CD4-positive, CD25-positive, alpha-beta regulatory T cell (primary cell): Measurements from ENCODE around the gene DCLK2. TPM values are rescaled to one million over a fixed set of nuclear protein-coding genes. Genes with fewer than 3 reads are reported as not detected.

Experiments
- ATAC-seq, 2 donors: fragments of 150-1000 bp; cut with Tn5 transposase; one replicate each; pipeline ENCODE4 v1.10.0; 2021; ENCODE audit warnings: low read depth in 2 of 2, moderate number of reproducible peaks in 2 of 2, moderate library complexity in 1 of 2
- DNase-seq, 3 donors: peaks; one replicate each; pipeline versions ENCODE4 v3.0.0 to v3.0.0-alpha.2; 2012 to 2022; ENCODE audit warnings: mixed read lengths in 1 of 3
- H3K27ac ChIP-seq: one replicate; pipeline ENCODE4 v1.7.0; 2013; ENCODE audit warnings: mild to moderate bottlenecking, low read length; ENCODE audit not compliant: insufficient read depth, poor library complexity, severe bottlenecking
- H3K27me3 ChIP-seq: one replicate; pipeline ENCODE4 v1.7.0; 2013; ENCODE audit warnings: low read length; ENCODE audit not compliant: control insufficient read depth, insufficient read depth
- H3K36me3 ChIP-seq: one replicate; pipeline ENCODE4 v1.7.0; 2013; ENCODE audit warnings: mild to moderate bottlenecking, low read length, moderate library complexity; ENCODE audit not compliant: control insufficient read depth, insufficient read depth
- H3K4me1 ChIP-seq: 2 replicates; pipeline ENCODE4 v1.7.0; 2013; ENCODE audit warnings: mild to moderate bottlenecking, low read length; ENCODE audit not compliant: insufficient read depth, control insufficient read depth, poor library complexity, severe bottlenecking
- H3K4me3 ChIP-seq: one replicate; pipeline ENCODE4 v1.7.0; 2013; ENCODE audit warnings: low read depth, mild to moderate bottlenecking, low read length, moderate library complexity
- H3K9me3 ChIP-seq, 2 experiments: 1 replicate in 1 of 2; 2 replicates in 1 of 2; pipeline ENCODE4 v1.7.0; 2013; ENCODE audit warnings: low read length in 2 of 2, mild to moderate bottlenecking in 1 of 2, moderate library complexity in 1 of 2; ENCODE audit not compliant: control insufficient read depth in 2 of 2
- H3K27ac Mint-ChIP-seq, 3 donors: one replicate each; pipeline ENCODE4 v1.8.0; 2020 to 2022; ENCODE audit warnings: mild to moderate bottlenecking in 3 of 3, mixed read lengths in 3 of 3, moderate library complexity in 2 of 3
- H3K27me3 Mint-ChIP-seq: one replicate; pipeline ENCODE4 v1.8.0; 2022; ENCODE audit warnings: mild to moderate bottlenecking, mixed read lengths
- H3K36me3 Mint-ChIP-seq: one replicate; pipeline ENCODE4 v1.8.0; 2020; ENCODE audit warnings: mixed read lengths
- H3K4me1 Mint-ChIP-seq, 4 donors: one replicate each; pipeline ENCODE4 v1.8.0; 2020 to 2022; ENCODE audit warnings: mixed read lengths in 4 of 4, mild to moderate bottlenecking in 1 of 4
- H3K4me3 Mint-ChIP-seq, 4 donors: one replicate each; pipeline ENCODE4 v1.8.0; 2020 to 2022; ENCODE audit warnings: mild to moderate bottlenecking in 4 of 4, mixed read lengths in 4 of 4, moderate library complexity in 3 of 4
- H3K9me3 Mint-ChIP-seq, 7 donors: one replicate each; pipeline ENCODE4 v1.8.0; 2020 to 2022; ENCODE audit warnings: mixed read lengths in 7 of 7, mild to moderate bottlenecking in 3 of 7, moderate library complexity in 2 of 7
- polyA plus RNA-seq, 4 donors: library from polyadenylated mRNA; unstranded; fragments of 300-500 nt; fragmentation: Illumina TruSeq; gene quantifications; one replicate each; pipeline ENCODE4 v1.2.3, GENCODE V29; 2021
- total RNA-seq: library from RNA; stranded (reverse); gene quantifications from one replicate; pipeline ENCODE4 v1.2.3, GENCODE V29; 2022

Gene DCLK2
- total and polyA plus RNA-seq, 5 donors from 2014 or later = 0.12 TPM; not detected in 4

- no peaks in the 10 kb centered on the region for H3K4me1 ChIP-seq
- Mint-ChIP-seq H3K4me3 (no peak overlapping the region), H3K9me3 (no peaks in the 10 kb centered on the region)
Measured at GRCh38 chr4:150211799-150212445, 133.7 kb downstream of the DCLK2 start.

GRCh38 chr4:150212485-150212884 lies 134.2 kb downstream of the DCLK2 start:
- H3K4me3 ChIP-seq = no peak overlapping the region
- no peaks in the 10 kb centered on the region for H3K36me3 ChIP-seq
- H3K27ac Mint-ChIP-seq = no peak overlapping the region
- no peak for DNase-seq
- peaks cover 11% of the 10 kb centered on the region for H3K27me3 Mint-ChIP-seq
- H3K9me3 Mint-ChIP-seq = no peaks in the 10 kb centered on the region
- H3K27ac ChIP-seq = no peak overlapping the region
- H3K4me1 ChIP-seq = no peaks in the 10 kb centered on the region
- H3K4me3 Mint-ChIP-seq = no peak overlapping the region
- ATAC-seq = no peak
- H3K4me1 Mint-ChIP-seq = no peaks in the 10 kb centered on the region
- H3K36me3 Mint-ChIP-seq = no peaks in the 10 kb centered on the region
- H3K27me3 ChIP-seq = peaks cover 2% of the 10 kb centered on the region
- H3K9me3 ChIP-seq = no peaks in the 10 kb centered on the region

More at GRCh38 chr4:150211799-150212445, 133.7 kb downstream of the DCLK2 start:
- Histone ChIP-seq H3K36me3 (no peaks in the 10 kb centered on the region), H3K27me3 (peaks cover 2% of the 10 kb centered on the region), H3K27ac (no peak overlapping the region), H3K9me3 (no peaks in the 10 kb centered on the region), H3K4me3 (no peak overlapping the region)
- peaks cover 15% of the 10 kb centered on the region for H3K27me3 Mint-ChIP-seq
- H3K36me3 Mint-ChIP-seq = no peaks in the 10 kb centered on the region
- DNase-seq = no peak
- H3K4me1 Mint-ChIP-seq = no peaks in the 10 kb centered on the region
- no peak overlapping the region for H3K27ac Mint-ChIP-seq
- ATAC-seq = no peak

- Mint-ChIP-seq H3K36me3 (no peaks in the 10 kb centered on the region), H3K9me3 (no peaks in the 10 kb centered on the region)
- no peak for ATAC-seq
Measured at GRCh38 chr4:150212927-150213326, 134.7 kb downstream of the DCLK2 start.

GRCh38 chr4:150215601-150216000 lies 137.4 kb downstream of the DCLK2 start:
- Histone ChIP-seq H3K36me3 (no peaks in the 10 kb centered on the region), H3K4me3 (no peak overlapping the region), H3K4me1 (no peaks in the 10 kb centered on the region), H3K27ac (no peak overlapping the region), H3K9me3 (no peaks in the 10 kb centered on the region), H3K27me3 (peaks cover 2% of the 10 kb centered on the region)
- Mint-ChIP-seq H3K4me1 (no peaks in the 10 kb centered on the region), H3K36me3 (no peaks in the 10 kb centered on the region), H3K4me3 (peak overlapping the region in 1 of 4 donors; percentile 47), H3K27ac (no peak overlapping the region), H3K9me3 (no peaks in the 10 kb centered on the region), H3K27me3 (peaks cover 17% of the 10 kb centered on the region)
- ATAC-seq = no peak
- no peak for DNase-seq

More at GRCh38 chr4:150212927-150213326, 134.7 kb downstream of the DCLK2 start:
- Histone ChIP-seq H3K4me1 (no peaks in the 10 kb centered on the region), H3K4me3 (no peak overlapping the region), H3K27me3 (peaks cover 2% of the 10 kb centered on the region), H3K9me3 (no peaks in the 10 kb centered on the region), H3K36me3 (no peaks in the 10 kb centered on the region), H3K27ac (no peak overlapping the region)
- DNase-seq = no peak
- Mint-ChIP-seq H3K27me3 (peaks cover 11% of the 10 kb centered on the region), H3K4me3 (no peak overlapping the region), H3K4me1 (no peaks in the 10 kb centered on the region), H3K27ac (no peak overlapping the region)

- Histone ChIP-seq H3K27ac (no peak overlapping the region), H3K9me3 (no peaks in the 10 kb centered on the region), H3K4me1 (no peaks in the 10 kb centered on the region), H3K36me3 (no peaks in the 10 kb centered on the region), H3K4me3 (no peak overlapping the region), H3K27me3 (peaks cover 2% of the 10 kb centered on the region)
- DNase-seq (no peak), ATAC-seq (no peak)
- Mint-ChIP-seq H3K27ac (no peak overlapping the region), H3K9me3 (no peaks in the 10 kb centered on the region), H3K36me3 (no peaks in the 10 kb centered on the region), H3K4me1 (no peaks in the 10 kb centered on the region), H3K4me3 (no peak overlapping the region), H3K27me3 (peaks cover 17% of the 10 kb centered on the region)
Measured at GRCh38 chr4:150216726-150217125, 138.5 kb downstream of the DCLK2 start.

- Mint-ChIP-seq H3K4me3 (no peak overlapping the region), H3K27ac (no peak overlapping the region), H3K9me3 (no peaks in the 10 kb centered on the region), H3K27me3 (peaks cover 17% of the 10 kb centered on the region), H3K4me1 (no peaks in the 10 kb centered on the region), H3K36me3 (no peaks in the 10 kb centered on the region)
- no peaks in the 10 kb centered on the region for H3K9me3 ChIP-seq
- no peak for ATAC-seq
- H3K27ac ChIP-seq = no peak overlapping the region
- H3K27me3 ChIP-seq = no peaks in the 10 kb centered on the region
- DNase-seq = no peak
- no peak overlapping the region for H3K4me3 ChIP-seq
- H3K36me3 ChIP-seq = no peaks in the 10 kb centered on the region
- no peaks in the 10 kb centered on the region for H3K4me1 ChIP-seq
Measured at GRCh38 chr4:150217192-150217591, 138.9 kb downstream of the DCLK2 start.

- Histone ChIP-seq H3K4me3 (no peak overlapping the region), H3K36me3 (no peaks in the 10 kb centered on the region), H3K4me1 (no peaks in the 10 kb centered on the region), H3K27me3 (no peaks in the 10 kb centered on the region), H3K9me3 (no peaks in the 10 kb centered on the region), H3K27ac (no peak overlapping the region)
- Mint-ChIP-seq H3K4me1 (no peaks in the 10 kb centered on the region), H3K27me3 (peaks cover 17% of the 10 kb centered on the region), H3K36me3 (no peaks in the 10 kb centered on the region), H3K27ac (no peak overlapping the region), H3K4me3 (no peak overlapping the region), H3K9me3 (no peaks in the 10 kb centered on the region)
- DNase-seq (no peak), ATAC-seq (no peak)
Measured at GRCh38 chr4:150217808-150218207, 139.6 kb downstream of the DCLK2 start.

GRCh38 chr4:150218447-150218846 lies 140.2 kb downstream of the DCLK2 start:
- Mint-ChIP-seq H3K27ac (no peak overlapping the region), H3K27me3 (peaks cover 17% of the 10 kb centered on the region), H3K9me3 (no peaks in the 10 kb centered on the region), H3K36me3 (no peaks in the 10 kb centered on the region), H3K4me3 (no peak overlapping the region), H3K4me1 (no peaks in the 10 kb centered on the region)
- no peak for DNase-seq
- H3K27me3 ChIP-seq = no peaks in the 10 kb centered on the region
- no peak overlapping the region for H3K27ac ChIP-seq
- H3K9me3 ChIP-seq = no peaks in the 10 kb centered on the region
- no peak overlapping the region for H3K4me3 ChIP-seq
- no peak for ATAC-seq
- H3K4me1 ChIP-seq = no peaks in the 10 kb centered on the region
- H3K36me3 ChIP-seq = no peaks in the 10 kb centered on the region
